Hematopoietic multipotent progenitor cell treated with erythropoietin and hydrocortisone succinate and interleukin-3 and kit ligand, for 17 days (in vitro differentiated cells): ENCODE measurements around the gene RNU1-2.
"Not testable (repeated sequence)": the region's sequence is repeated elsewhere in the genome, so short reads cannot be mapped to it uniquely, and the experiment has no call there.

Source experiments
- DNase-seq: peaks from one replicate; pipeline ENCODE4 v3.0.0-alpha.2; 2015; ENCODE audit warnings: low spot score

RNU1-2 gene

GRCh38 chr1:16907870-16908758 lies 12.3 kb downstream of the RNU1-2 start:
- DNase-seq, result no peak

DNA sequence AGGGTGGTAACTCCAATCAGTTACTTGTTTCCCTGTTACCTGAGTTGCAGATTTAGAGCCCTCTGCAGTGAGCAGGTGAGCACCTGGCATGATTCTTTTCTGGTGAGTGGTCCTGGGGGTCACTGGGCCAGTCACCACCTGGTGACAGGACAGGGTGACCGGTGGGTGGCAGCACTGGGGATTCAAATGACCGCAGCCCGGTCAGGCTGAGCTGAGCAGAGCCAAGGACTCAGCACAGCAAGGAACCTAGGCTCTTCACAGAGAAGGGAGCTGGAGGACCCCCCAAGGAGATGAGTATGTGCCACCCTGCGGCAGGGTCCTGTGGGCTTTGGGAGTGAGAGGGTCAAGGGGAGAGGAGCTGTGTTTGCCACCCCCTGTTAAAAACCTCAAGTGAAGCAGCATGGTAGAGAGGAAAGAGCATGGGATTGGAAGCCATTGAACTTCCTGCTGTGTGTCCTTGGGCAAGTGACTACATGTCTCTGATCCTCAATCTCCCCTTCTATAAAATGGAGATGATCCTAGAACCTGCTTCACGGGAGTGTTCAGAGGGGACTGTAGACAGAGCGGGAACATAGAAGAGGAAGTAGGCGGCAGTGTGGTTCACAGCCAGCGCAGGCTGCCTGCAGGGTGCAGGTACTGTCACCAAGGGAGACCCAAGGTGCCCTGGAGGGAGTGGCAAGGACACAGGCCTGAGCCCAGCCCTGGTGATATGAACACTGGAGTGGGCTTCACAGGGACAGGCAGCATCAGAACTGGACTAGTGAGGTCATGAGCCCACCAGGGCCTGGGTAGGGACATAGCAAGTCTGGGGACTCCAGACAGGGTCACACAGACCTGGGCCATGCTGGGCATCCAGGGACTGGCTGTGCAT lies 16.3 kb downstream of the RNU1-2 start:
- DNase-seq, result not testable (repeated sequence)

GRCh38 chr1:16912742-16913141 lies 17.0 kb downstream of the RNU1-2 start:
- DNase-seq, result not testable (repeated sequence)

GRCh38 chr1:16913181-16913832 lies 17.5 kb downstream of the RNU1-2 start:
- no peak for DNase-seq

GRCh38 chr1:16913833-16914662 lies 18.3 kb downstream of the RNU1-2 start:
- DNase-seq, result peak; percentile 88

- DNase-seq, result not testable (repeated sequence)
Measured at GRCh38 chr1:16914928-16915626, 19.3 kb downstream of the RNU1-2 start.

GRCh38 chr1:16915627-16915973 lies 19.8 kb downstream of the RNU1-2 start:
- DNase-seq, result no peak

DNA sequence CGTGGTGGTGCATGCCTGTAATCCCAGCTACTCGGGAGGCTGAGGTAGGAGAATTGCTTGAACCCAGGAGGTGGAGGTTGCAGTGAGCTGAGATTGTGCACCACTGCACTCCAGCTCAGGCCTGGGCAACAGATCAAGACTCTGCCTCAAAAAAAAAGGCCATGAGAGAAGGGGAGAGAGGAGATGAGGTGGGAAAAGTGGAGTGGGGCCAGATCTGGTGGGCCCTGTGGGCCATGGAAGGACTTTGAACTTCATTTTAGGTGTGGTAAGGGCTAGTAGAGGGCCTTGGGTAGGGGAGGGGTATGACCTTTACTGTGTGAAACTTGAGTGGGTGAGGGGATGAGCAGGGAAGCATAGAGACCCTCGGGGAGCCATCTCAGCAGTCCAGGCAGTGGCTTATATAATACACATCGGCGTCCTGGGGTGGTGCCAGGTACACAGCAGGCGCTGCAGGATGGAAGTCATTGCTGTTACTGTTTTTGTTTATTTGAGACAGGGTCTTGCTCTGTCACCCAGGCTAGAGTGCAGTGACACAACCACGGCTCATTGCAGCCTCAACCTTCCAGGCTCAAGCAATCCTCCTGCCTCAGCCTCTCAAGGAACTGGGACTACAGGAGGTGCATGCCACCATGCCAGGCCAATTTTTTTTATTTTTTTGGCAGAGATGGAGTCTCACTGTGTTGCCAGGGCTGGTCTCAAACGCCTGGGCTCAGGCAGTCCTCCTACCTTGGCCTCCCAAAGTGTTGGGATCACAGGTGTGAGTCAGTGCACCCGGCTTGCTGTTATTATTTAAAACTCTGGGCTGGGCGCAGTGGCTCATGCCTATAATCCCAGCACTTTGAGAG lies 20.5 kb downstream of the RNU1-2 start:
- DNase-seq, result not testable (repeated sequence)

DNA sequence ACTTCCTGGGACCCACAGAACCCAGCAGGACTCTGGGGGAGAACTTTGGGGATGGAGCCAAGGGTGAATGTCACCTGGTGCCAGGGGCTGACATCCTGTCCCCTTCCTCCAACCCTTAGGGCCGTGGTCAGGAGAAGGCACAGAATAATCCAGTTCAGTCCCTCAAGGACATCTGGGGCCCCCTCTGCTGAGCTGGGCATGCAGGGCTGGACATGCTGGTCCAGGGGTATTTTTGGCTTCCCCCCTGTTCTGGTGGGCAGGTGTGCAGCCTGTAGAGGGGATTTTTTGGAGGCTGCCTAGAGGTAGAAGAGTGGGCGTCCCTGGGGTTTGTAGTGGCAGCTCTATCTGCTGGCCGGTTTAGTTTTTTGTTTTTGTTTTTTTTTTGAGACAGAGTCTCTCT lies 22.6 kb downstream of the RNU1-2 start:
- DNase-seq, result no peak

- not testable (repeated sequence) for DNase-seq
Measured at GRCh38 chr1:16918936-16919665, 23.3 kb downstream of the RNU1-2 start.

GRCh38 chr1:16920951-16921350 lies 25.2 kb downstream of the RNU1-2 start:
- no peak for DNase-seq

DNA sequence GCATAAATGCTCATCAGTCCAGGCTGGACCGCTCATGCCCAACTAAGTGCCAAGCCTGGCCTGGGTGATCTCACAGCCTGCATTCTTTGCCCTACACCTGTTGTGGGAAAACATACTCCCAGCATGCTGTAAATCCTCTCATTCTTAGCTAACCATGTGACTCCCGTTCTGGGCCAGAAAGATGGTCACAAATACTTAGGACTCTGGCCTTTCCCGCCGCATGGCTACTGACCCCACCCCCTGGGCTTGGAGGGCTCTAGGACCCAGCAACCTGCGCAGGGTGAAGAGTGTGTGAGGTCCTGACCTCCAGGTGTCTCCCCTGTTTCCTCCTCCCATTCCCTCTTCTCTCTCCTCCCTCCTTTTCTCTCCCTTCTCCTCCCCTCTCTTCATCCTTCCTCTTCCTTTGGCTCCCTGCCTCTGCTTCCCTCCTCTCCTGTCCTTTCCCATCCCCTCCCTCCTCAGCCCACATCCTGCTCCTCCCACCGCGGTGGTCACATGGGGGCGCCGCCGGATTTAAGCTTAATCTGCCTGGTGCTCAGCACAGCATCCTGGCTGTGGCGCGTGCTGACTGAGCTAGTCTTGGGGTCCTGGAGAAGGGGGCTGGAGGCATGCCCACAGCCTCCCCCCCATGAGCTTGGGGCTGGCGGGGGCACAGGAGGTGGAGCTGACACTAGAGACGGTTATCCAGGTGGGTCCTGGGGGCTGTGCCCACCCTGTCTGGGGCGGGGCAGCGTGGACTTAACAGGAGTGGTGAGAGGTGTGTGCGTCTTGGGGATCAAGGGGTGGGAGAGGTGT lies 25.8 kb downstream of the RNU1-2 start, which contains the start of gene CROCC:
CROCC (plus strand) TSS at position 541 of the 795 bp plus-strand sequence; CDS start at position 629, 88 bp downstream.
- DNase-seq, result no peak

DNA sequence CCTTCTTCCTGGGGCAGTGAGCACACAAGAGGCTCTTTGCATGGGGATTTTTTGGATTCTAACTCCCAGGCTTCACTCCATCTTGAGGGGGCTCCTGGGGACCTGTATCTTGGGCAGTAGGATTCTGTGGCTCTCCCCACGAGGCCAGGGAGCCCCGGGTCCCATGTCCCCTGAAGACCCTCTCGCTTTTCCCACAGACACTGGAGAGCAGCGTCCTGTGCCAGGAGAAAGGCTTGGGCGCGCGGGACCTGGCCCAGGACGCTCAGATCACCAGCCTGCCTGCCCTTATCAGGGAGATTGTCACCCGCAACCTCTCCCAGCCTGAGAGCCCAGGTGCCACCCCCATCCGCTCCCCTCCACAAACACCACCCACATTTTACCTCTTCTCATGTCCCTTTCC lies 26.7 kb downstream of the RNU1-2 start:
- no peak for DNase-seq

DNA sequence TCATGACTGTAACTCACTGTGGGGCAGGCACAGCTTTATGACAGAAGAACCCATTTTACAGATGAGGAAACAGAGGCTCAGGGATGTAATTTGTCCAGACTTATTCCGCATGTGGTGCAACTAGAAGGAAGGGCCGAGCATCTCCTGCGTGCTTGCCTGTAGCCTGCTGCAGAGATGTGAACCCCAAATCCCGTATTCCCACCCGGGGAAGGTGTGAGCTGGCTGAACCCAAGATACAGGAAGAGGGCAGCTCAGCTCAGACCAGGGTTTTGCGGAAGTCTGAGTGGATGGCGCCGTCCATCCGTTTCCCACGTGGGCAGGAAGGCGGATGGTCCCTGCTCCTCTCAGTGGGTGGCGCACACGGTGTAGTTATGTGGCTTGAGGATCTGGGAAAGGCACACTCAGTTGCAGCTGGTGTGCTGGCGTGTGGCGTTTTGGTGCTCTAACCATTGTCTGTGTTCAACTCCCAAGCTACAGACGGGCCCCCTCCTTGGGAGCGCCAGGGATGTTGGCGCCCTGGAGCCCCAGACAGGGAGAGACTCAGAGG lies 27.2 kb downstream of the RNU1-2 start:
- no peak for DNase-seq

DNA sequence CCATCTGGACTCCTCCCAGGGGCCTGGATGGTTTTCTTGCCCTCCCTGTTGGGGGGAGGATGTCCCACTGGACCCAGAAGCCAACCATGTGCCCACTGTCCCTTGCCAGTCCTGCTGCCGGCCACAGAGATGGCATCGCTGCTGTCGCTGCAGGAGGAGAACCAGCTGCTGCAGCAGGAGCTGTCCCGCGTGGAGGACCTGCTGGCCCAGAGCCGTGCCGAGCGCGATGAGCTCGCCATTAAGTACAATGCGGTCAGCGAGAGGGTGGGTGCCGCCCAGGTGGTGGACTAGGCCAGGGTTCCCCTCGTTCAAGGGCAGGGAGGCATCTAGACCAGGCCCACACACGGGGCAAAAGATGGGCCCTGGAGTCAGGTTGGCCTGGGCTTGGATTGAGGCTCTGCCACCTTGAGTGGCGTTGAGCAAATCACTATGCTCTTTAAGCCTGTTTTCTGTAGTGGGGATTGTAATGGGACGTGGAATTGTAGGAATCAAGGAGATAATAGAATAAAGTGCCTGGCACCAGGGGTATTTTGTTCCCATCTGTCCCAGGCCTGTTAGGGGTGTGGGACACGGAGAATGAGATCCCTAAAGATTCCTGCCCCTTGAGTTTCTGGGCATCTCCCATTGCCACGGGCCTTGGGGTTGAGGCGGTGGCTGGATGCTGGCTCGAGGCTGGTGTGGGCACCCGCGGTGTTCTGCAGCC lies 28.6 kb downstream of the RNU1-2 start:
- no peak for DNase-seq

DNA sequence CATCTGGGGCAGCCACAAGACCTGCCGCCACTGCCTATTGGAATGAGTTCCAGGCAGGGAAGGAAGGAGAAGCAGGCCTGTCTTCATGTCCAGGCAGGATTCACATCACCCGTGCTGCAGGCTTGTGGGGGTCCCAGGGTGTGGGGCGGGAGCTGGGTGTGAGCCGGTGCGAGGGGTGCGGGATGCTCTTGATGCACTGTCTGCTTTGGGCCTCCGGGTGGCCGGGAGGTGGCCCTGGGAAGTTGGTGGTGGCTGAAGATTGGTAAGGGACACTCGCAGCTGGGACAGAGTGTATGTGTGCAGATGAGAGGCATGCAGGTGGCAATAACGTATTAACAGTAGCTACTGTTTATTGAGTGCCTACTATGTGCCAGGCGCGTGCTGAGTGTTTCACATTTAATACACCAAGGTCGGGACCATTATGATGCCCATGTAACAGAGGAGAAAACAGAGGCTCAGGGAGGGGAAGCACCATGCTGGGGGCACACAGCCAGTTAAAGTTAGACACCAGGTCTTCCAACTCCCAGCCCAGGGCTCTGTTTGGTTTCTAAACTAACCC lies 29.2 kb downstream of the RNU1-2 start:
- DNase-seq, result no peak
